Measurements from ENCODE around the gene KRT4. TPM values are rescaled to one million over a fixed set of nuclear protein-coding genes. Genes with fewer than 3 reads are reported as not detected.

The KRT4 gene
- total and polyA plus RNA-seq, 2 donors (not counting 3 experiments of a cell fraction or from before 2014, with no cell fraction given) = not detected

DNA sequence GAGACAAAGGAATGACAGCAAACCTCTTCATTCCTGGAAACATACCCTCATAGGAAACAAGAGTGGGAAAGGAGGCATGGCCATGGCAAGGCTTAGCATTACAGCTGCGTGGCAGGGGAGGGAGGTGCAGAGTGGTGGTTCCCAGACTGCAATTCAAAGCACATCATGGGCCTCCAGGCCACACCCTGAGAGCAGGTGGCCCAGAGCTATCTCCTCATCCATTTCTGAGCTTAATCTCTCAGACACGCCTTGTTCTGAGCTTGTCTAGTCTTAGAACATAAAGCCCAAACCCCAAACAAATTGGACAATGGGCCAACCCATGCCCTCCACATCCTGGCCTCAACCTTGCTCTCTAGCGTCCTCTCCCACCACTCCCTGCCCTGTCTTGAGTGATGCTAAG, 12.1 kb downstream of the KRT4 start:
- Histone ChIP-seq H3K9me3 (replicated peaks; ENCODE audit: control insufficient read depth, insufficient read depth, low read length) (no peaks in the 10 kb centered on the region), H3K27ac (ENCODE audit: insufficient read depth, low read depth, low read length) (no peak overlapping the region), H3K27me3 (ENCODE audit: control insufficient read depth in 2 of 2, insufficient read depth in 2 of 2, low read length in 2 of 2) (peaks cover 0 to 8% of the 10 kb centered on the region in 2 experiments), H2AFZ (ENCODE audit: low read depth, low read length) (no peak overlapping the region), H3K79me2 (ENCODE audit: control insufficient read depth, insufficient read depth, low read length) (no peaks in the 10 kb centered on the region), H3K4me3 (replicated peaks in 1 of 3; ENCODE audit: insufficient read depth in 1 of 3, low read depth in 1 of 3, low read length in 3 of 3) (no peak overlapping the region), H3K36me3 (ENCODE audit: control insufficient read depth in 2 of 2, extremely low read depth in 1 of 2, insufficient read depth in 2 of 2, low read length in 2 of 2) (no peaks in the 10 kb centered on the region), H3K9ac (replicated peaks; ENCODE audit: extremely low read depth, insufficient read depth, low read length) (no peak overlapping the region), H3K4me1 (ENCODE audit: control insufficient read depth, extremely low read depth, insufficient read depth, low read length) (no peaks in the 10 kb centered on the region), H3K9me1 (replicated peaks; ENCODE audit: control insufficient read depth, extremely low read depth, insufficient read depth, low read length) (no peaks in the 10 kb centered on the region), H3K4me2 (ENCODE audit: insufficient read depth, low read length) (no peak overlapping the region), H4K20me1 (replicated peaks; ENCODE audit: control insufficient read depth, extremely low read depth, insufficient read depth, low read length) (no peaks in the 10 kb centered on the region)
- no peak for FAIRE-seq
- TF ChIP-seq, protein P1, sequence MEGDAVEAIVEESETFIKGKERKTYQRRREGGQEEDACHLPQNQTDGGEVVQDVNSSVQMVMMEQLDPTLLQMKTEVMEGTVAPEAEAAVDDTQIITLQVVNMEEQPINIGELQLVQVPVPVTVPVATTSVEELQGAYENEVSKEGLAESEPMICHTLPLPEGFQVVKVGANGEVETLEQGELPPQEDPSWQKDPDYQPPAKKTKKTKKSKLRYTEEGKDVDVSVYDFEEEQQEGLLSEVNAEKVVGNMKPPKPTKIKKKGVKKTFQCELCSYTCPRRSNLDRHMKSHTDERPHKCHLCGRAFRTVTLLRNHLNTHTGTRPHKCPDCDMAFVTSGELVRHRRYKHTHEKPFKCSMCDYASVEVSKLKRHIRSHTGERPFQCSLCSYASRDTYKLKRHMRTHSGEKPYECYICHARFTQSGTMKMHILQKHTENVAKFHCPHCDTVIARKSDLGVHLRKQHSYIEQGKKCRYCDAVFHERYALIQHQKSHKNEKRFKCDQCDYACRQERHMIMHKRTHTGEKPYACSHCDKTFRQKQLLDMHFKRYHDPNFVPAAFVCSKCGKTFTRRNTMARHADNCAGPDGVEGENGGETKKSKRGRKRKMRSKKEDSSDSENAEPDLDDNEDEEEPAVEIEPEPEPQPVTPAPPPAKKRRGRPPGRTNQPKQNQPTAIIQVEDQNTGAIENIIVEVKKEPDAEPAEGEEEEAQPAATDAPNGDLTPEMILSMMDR (IDR thresholded peaks at IDR 0.05; ENCODE audit: extremely low read depth in 1 of 2, insufficient read depth in 1 of 2, low read depth in 1 of 2, low read length in 2 of 2) = no peak
- ChIA-PET POLR2A (no interaction called here), CTCF (no interaction called here)
- intact Hi-C loops (cut with micrococcal nuclease) = no loop called here
- BruUV-seq (replicated peaks) = no TSS peak
- dilution Hi-C loops (cut with MboI; ENCODE audit: extremely low pct_ligation_motif_present, low sequenced_read_pairs) = no loop called here
- DNase-seq (ENCODE audit: low read depth, low spot score) = no peak

DNA sequence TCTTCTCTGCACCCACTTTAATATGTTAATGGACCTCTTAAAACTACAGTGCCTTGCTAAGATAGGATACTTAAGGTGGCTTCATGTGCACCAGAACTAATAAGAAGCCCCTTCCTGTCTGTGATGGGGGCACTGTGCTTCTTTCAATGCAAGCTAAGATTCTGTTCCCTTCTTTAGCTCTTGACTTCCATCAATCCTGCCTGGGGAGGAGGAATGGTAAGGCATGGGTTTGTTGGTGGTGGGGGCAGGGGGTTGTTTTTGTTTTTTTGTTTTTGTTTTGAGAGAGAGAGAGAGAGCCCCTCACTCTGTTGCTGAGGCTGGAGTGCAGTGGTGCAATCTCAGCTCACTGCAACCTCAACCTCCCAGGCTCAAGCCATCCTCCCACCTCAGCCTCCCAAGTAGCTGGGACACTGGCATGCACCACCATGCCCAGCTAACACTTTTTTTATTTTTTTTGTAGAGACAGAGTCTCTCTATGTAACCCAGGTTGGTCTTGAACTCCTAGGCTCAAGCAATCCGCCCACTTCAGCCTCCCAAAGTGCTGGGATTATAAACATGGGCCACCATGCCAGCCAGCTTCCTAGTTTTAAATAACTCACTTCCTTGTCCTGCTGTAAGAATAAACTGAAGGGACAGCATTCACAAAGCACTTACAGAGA, 13.5 kb downstream of the KRT4 start:
- Histone ChIP-seq H3K27ac (ENCODE audit: insufficient read depth, low read depth, low read length) (no peak overlapping the region), H3K79me2 (ENCODE audit: control insufficient read depth, insufficient read depth, low read length) (no peaks in the 10 kb centered on the region), H3K9ac (replicated peaks; ENCODE audit: extremely low read depth, insufficient read depth, low read length) (no peak overlapping the region), H2AFZ (ENCODE audit: low read depth, low read length) (no peak overlapping the region), H3K4me2 (ENCODE audit: insufficient read depth, low read length) (no peak overlapping the region), H3K9me3 (replicated peaks; ENCODE audit: control insufficient read depth, insufficient read depth, low read length) (no peaks in the 10 kb centered on the region), H3K4me1 (ENCODE audit: control insufficient read depth, extremely low read depth, insufficient read depth, low read length) (no peaks in the 10 kb centered on the region), H3K27me3 (ENCODE audit: control insufficient read depth in 2 of 2, insufficient read depth in 2 of 2, low read length in 2 of 2) (peaks cover 0 to 8% of the 10 kb centered on the region in 2 experiments), H3K36me3 (ENCODE audit: control insufficient read depth in 2 of 2, extremely low read depth in 1 of 2, insufficient read depth in 2 of 2, low read length in 2 of 2) (no peaks in the 10 kb centered on the region), H3K9me1 (replicated peaks; ENCODE audit: control insufficient read depth, extremely low read depth, insufficient read depth, low read length) (no peaks in the 10 kb centered on the region), H3K4me3 (replicated peaks in 1 of 3; ENCODE audit: insufficient read depth in 1 of 3, low read depth in 1 of 3, low read length in 3 of 3) (no peak overlapping the region), H4K20me1 (replicated peaks; ENCODE audit: control insufficient read depth, extremely low read depth, insufficient read depth, low read length) (no peaks in the 10 kb centered on the region)
- no peak for DNase-seq (ENCODE audit: low read depth, low spot score)
- intact Hi-C loops (cut with micrococcal nuclease) = no loop called here
- CTCF ChIA-PET = interaction anchor here (0.7 kb wide), 1 partner anchor 65 kb away, joined by 3 read pairs; no protein-coding TSS in a partner anchor
- POLR2A ChIA-PET = no interaction called here
- no peak for FAIRE-seq
- BruUV-seq (replicated peaks) = no TSS peak
- TF ChIP-seq, protein P2, sequence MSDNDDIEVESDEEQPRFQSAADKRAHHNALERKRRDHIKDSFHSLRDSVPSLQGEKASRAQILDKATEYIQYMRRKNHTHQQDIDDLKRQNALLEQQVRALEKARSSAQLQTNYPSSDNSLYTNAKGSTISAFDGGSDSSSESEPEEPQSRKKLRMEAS (IDR thresholded peaks at IDR 0.05; ENCODE audit: insufficient read depth, insufficient read length) = no peak
- TF ChIP-seq, protein P1 (IDR thresholded peaks at IDR 0.05; ENCODE audit: extremely low read depth in 1 of 2, insufficient read depth in 1 of 2, low read depth in 1 of 2, low read length in 2 of 2) = no peak
- TF ChIP-seq JUN (IDR thresholded peaks at IDR 0.05; ENCODE audit: borderline replicate concordance, insufficient read depth, insufficient read length, low read depth) = no peak
- TF ChIP-seq GATA2 (IDR thresholded peaks at IDR 0.05; ENCODE audit: insufficient read depth, insufficient read length, low read depth, low read length) = no peak
- no peak for TF ChIP-seq POLR2A (IDR thresholded peaks at IDR 0.05; ENCODE audit: low read depth, low read length)
- no peak for TF ChIP-seq POLR2AphosphoS5 (IDR thresholded peaks at IDR 0.05; ENCODE audit: insufficient read depth, low read depth, low read length)
- TF ChIP-seq EZH2 (IDR thresholded peaks at IDR 0.05; ENCODE audit: borderline replicate concordance, low read depth, low read length, severe bottlenecking) = no peak
- no peak for TF ChIP-seq MYC (IDR thresholded peaks at IDR 0.05; ENCODE audit: low read depth, low read length)
- no peak for TF ChIP-seq FOS (IDR thresholded peaks at IDR 0.05; ENCODE audit: borderline replicate concordance, insufficient read depth, low read length)
- dilution Hi-C loops (cut with MboI; ENCODE audit: extremely low pct_ligation_motif_present, low sequenced_read_pairs) = no loop called here
